ENCODE data around the gene DRD1.
"Not testable (repeated sequence)": the region's sequence is repeated elsewhere in the genome, so short reads cannot be mapped to it uniquely, and the experiment has no call there.

DRD1 gene

DNA sequence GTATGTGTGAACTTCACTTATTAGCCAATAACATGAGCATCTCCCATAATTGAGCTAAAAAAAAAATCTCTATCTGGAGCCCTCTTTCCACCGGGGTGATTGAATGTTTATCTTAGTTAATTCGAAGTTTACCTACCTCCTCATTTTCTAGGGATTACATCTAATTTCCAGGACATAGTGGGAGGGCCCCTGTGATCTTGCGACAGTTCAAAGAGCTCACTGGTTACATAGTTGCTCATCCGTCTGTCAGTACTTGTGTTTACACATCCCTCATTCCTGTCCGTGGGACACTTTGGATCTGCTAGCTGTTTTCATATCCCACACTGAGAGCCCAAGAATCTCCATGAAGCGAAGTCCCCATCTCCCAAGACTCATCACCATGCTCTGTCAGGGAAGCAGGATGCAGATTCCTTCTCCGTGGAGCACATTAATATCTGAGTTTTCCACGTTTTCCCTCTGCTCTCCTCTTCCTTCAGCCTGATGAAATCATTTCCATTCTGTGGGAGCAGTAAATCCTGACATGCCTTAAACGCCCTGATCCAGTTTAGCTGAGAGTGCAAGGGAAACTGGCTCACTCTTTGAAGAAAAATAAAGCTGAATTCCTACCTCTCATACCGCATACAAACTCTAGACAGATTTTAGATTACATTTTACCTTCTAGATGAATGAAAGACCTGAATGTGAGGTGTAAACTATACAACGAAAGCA is 24.2 kb upstream of the DRD1 start:
- no peak for DNase-seq (ENCODE audit: low spot score)

- no peak for DNase-seq (ENCODE audit: low spot score)
Measured at GRCh38 chr5:175466700-175467318, 22.8 kb upstream of the DRD1 start.

- DNase-seq (ENCODE audit: low spot score) = no peak
Measured at GRCh38 chr5:175465282-175465681, 21.3 kb upstream of the DRD1 start.

DNA sequence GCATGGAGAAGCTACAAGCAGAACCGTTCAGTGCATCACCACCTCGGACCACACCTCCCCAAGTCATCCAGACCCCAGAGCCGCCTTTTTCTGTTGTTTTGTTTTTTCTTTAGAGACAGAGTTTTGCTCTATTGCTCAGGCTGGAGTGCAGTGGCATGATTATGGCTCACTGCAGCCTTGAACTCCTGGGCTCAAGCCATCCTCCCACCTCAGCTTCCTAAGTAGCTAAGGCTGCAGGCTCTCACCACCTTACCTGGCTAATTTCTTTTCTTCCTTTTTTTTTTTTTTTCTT is 20.9 kb upstream of the DRD1 start:
- DNase-seq (ENCODE audit: low spot score) = no peak

DNA sequence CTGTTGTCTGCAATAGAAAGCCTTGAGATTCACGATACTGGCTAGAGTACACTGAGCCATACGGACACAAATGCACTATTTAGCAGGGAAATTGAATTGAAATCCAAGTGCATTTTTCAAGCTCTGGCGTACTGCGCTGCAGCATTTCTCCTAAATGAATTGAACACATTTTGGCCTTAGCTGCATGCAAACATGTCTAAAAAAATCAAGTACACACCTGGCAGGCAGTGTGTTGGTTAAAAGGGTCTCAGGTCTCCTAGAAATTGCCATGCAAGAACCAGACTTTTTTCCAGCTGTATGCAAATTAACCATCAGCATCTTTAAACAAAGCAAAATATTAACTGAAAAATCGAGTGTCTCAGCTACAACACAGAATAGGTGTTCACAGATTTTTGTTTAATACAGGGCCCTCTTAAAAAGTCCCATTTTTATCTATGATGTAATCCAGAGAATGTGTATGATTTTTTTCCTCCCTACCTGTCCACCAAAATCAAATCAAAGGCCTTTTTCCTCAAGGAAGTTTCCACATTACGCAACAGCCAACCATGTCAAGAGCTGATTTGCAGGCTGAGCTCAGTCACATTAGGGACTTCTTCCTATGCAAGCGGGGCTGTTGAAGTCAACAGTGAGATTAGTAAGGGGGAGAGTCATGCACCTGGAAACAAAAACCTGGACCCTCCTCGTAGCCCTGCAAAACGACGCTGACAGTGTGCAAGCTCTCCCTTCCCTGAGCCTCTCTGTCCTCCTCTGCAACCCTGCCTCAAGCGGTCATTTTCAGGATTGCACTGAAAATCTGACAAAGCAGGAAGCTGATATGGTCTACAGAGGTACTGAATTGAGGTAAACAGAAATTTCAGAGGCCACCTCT is 20.3 kb upstream of the DRD1 start:
- no peak for DNase-seq (ENCODE audit: low spot score)

DNA sequence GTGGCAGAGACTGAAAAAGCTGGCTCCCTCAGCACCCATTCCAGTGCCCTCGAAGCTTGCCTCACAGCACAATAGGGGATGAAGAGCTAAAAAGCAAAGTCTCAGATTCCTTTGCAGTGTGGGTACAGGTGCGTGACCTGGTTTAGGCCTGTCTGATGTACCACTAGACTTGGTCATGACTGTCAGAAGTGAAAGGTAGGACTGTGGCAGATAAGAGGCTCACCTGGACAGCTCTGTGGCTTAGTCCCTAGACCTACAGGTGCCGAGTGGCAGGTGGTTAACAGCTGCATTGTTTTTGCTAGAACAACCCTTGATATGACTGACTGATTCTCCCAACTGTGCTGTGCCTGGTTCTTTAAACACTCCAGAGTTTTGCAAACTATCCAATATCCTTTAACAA is 19.7 kb upstream of the DRD1 start:
- DNase-seq (ENCODE audit: low spot score) = no peak

DNA sequence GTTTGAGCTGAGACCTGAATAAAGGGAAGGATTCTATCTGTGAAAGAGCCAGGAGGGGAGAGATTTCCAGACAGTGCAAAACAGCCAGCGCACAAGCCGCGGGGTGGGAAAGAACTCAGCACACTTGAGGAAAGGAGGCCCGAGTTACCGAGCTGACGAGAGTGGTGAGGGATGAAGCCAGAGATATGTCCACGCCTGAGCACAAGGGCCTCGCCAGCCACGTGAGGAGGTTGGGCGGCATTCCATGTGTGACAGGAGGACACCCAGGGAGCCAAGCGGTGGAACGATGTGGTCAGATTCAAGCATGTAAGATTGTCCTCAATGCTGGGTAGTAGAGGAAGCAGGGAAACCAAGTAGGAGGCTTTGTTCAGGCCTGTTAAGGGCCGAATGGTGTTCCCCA is 17.4 kb upstream of the DRD1 start:
- no peak for DNase-seq (ENCODE audit: low spot score)

- DNase-seq (ENCODE audit: low spot score) = no peak
Measured at GRCh38 chr5:175460552-175460951, 16.6 kb upstream of the DRD1 start.

- no peak for DNase-seq (ENCODE audit: low spot score)
Measured at GRCh38 chr5:175460126-175460525, 16.1 kb upstream of the DRD1 start.

GRCh38 chr5:175457466-175457865 is 13.5 kb upstream of the DRD1 start:
- no peak for DNase-seq (ENCODE audit: low spot score)

DNA sequence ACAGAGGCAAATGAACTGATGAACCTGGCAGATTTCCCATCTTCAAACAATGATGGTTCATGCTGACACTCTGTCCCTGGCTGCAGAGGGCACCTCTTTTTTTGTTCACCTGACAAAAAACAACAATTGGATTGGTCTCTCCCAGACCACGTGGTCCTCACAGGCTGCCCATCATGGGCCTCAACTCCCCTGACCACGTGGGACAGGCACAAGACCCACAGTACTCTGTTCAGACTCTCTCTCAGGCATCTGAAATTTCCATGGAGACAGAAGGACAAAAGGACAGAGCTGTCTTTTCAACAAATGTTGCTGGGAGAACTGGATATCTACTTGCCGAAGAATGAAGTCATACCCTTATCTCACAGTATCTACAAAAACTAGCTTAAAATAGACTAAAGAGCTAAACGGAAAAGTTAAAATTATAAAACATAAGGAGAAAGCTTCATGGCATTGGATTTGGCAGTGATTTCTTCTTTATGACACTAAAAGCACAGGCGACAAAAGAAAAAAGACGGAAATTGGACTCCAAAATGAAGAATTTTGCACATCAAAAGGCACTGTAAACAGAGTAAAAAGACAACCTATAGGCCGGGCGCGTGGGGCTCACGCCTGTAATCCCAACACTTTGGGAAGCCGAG is 12.2 kb upstream of the DRD1 start:
- DNase-seq (ENCODE audit: low spot score) = no peak

GRCh38 chr5:175454338-175454737 is 10.4 kb upstream of the DRD1 start:
- not testable (repeated sequence) for DNase-seq (ENCODE audit: low spot score)

DNA sequence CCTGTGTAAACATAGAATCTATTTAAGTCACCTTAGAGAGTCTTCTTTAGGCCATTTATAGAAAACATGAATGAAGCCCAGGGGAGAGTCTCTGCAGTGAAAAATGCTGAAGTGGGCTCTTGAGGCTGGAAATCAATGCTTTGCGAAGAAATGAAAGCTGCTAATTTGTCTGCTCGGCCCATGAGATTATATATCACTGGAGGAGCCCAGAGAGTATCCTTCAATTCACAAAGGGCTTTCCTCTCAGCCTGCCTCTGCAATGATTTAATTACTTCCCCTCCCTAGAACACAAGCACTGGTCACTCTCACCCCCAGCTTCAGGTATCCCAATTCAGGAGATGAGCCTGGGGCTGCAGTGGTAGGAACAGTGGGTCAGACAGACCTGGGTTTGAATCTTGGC is 8.2 kb upstream of the DRD1 start:
- no peak for DNase-seq (ENCODE audit: low spot score)

GRCh38 chr5:175448276-175448675 is 4.3 kb upstream of the DRD1 start:
- DNase-seq (ENCODE audit: low spot score) = no peak

DNA sequence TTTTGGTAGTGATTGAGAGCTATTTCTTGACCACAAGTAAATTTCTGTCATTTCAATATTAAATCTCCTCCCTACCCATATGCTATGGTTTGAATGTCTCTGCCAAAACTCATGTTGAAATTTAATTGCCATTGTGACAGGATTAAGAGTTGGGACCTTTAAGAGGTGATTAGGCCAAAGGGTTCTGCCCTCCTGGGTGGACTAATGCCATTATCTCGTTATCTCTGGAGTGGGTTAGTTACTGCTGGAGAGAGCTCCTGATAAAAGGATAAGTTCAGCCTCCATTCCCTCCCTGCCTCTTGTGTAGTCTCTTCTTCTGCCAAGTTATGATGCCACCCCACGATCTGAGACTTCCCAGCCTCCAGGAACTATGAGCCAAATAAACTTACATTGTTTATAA is 3.6 kb upstream of the DRD1 start:
- DNase-seq (ENCODE audit: low spot score) = no peak

DNA sequence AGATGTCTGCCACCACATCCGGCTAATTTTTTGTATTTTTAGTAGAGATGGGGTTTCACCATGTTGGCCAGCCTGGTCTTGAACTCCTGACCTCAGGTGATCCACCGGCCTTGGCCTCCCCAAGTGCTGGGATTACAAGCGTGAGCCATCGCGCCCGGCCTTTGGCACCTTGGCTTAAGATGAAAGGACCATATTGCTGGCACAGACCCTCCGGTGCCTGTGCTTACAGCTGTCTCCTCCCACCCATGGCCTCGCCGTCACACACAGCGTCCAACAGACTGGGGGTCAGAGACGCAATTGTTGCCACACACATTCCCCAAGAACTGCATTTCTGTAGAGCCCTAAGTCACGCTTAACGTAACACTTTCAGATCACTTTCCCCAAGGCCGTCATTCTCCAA is 2.4 kb upstream of the DRD1 start:
- DNase-seq (ENCODE audit: low spot score) = not testable (repeated sequence)

GRCh38 chr5:175444905-175445456 is 999 bp upstream of the DRD1 start:
- DNase-seq (ENCODE audit: low spot score) = no peak

DNA sequence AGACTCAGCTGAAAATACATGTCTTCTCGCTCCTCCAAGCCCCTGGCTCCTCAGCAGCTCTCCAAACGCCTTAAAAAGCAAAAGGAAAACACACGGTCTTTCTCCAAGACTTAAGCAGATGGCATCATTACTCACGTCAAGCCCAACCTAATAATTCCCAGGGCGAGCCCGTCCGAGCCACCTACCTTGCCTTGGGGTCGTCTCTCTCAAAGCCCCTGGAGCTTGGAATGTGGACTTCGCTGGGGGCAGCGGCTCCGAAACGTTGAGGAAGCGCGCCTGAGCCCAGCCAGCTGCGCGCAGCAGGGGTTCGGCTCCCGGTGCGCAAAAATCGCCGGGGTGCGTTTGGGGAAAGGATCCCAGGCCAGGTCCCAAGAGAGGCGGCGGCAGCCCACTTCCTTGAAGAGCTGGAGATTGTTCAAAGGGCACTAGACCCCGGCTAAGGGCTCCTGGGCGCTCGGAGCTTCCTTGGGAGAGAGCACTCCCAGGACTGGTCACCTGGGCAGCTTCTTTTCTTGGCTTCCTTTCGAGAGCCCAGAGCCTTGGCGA is 395 bp downstream of the DRD1 start:
- DNase-seq (ENCODE audit: low spot score) = no peak

DNA sequence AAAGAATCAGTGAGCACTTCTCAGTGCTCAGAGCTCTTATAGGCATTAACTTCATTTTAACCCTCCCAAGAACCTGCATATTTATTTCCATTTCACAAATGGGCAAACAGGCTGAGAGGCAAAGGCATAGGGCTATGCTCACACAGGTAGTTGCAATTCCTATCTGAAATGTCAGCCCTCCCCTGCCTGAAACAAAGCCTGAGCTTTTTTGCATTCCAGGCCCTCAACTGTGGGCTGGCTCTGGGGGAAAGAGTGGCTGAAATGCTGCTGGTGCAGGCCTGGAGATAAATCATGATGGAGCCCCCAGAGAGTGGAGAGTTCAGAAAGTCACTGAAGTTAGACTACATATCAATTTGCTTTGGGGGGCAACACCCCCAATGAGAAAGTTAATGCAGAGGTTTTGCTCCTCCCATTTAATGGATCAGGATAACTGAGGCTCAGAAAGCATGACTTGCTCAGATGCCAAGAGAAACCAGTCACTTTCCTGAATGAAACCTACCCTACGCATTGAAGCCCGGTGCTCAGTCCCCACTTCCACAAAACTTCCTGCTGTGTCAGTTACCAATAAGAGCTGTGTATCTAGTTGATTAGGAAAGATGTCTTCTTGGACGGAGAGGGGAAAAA is 5.6 kb downstream of the DRD1 start:
- DNase-seq (ENCODE audit: low spot score) = no peak

- no peak for DNase-seq (ENCODE audit: low spot score)
Measured at GRCh38 chr5:175436359-175436758, 7.6 kb downstream of the DRD1 start.

GRCh38 chr5:175434800-175435199 is 9.2 kb downstream of the DRD1 start:
- no peak for DNase-seq (ENCODE audit: low spot score)

DNA sequence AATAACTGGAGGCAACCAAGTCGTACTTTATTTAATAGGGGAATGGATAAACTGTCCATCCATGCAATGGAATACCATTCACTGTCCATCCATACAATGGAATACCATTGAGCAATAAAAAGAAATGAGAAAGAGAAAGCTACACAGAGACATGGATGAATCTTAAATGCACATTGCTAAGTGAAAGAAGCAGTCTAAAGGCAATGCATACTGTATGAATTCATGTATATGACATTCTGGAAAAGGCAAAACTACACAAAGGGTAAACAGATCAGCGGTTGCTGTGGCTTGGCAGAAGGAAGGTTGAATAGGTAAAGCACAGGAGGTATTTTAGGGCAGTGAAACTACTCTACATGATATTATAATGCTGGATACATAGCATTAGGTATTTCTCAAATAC is 16.2 kb downstream of the DRD1 start:
- no peak for DNase-seq (ENCODE audit: low spot score)
